ENCODE results near the gene KLF17. TPM values are rescaled to one million over a fixed set of nuclear protein-coding genes. Genes with fewer than 3 reads are reported as not detected.

KLF17 gene
- total and polyA plus RNA-seq, 2 of the 8 experiments (the other 6 are each of a cell fraction or from before 2014, with no cell fraction given): not detected

- Histone ChIP-seq H4K5ac (ENCODE audit: insufficient read length, low read depth, low read length) (no peak overlapping the region), H3K79me1 (ENCODE audit: low read depth, low read length) (no peaks in the 10 kb centered on the region), H3K23ac (ENCODE audit: insufficient read length) (no peak overlapping the region), H3K27me3 (replicated peaks in 1 of 4; ENCODE audit: control insufficient read depth in 3 of 4, extremely low read depth in 1 of 4, insufficient read depth in 3 of 4, low read length in 3 of 4) (no peaks in the 10 kb centered on the region; a peak in 1 of 7 replicates), H3K56ac (replicated peaks; ENCODE audit: insufficient read length, low read depth, low read length) (no peak overlapping the region), H4K91ac (replicated peaks; ENCODE audit: insufficient read length, low read length) (no peak overlapping the region), H2BK15ac (ENCODE audit: low read length) (no peak overlapping the region), H3K27ac (ENCODE audit: low read depth, low read length) (no peak overlapping the region), H2BK5ac (ENCODE audit: low read depth, low read length) (no peak overlapping the region), H2AFZ (ENCODE audit: low read length) (no peak overlapping the region), H3K4me2 (ENCODE audit: insufficient read depth in 1 of 2, low read depth in 2 of 2, low read length in 2 of 2) (no peak overlapping the region), H3K4ac (replicated peaks; ENCODE audit: insufficient read length, low read depth, low read length) (no peak overlapping the region), H2BK20ac (ENCODE audit: low read length) (no peak overlapping the region), H3K18ac (ENCODE audit: extremely low read depth, low read length) (no peak overlapping the region), H3K4me3 (ENCODE audit: extremely low read depth in 1 of 4, insufficient read depth in 2 of 4, low read depth in 3 of 4, low read length in 4 of 4) (no peak overlapping the region), H3K79me2 (ENCODE audit: control insufficient read depth in 1 of 2, insufficient read depth in 2 of 2, low read length in 2 of 2) (no peaks in the 10 kb centered on the region), H2BK12ac (ENCODE audit: low read depth, low read length) (no peak overlapping the region), H3K4me1 (replicated peaks in 1 of 4; ENCODE audit: control insufficient read depth in 3 of 4, insufficient read depth in 4 of 4, low read length in 3 of 4) (no peaks in the 10 kb centered on the region), H4K20me1 (replicated peaks in 1 of 2; ENCODE audit: control insufficient read depth in 1 of 2, insufficient read depth in 2 of 2, low read length in 2 of 2) (no peaks in the 10 kb centered on the region), H3K36me3 (ENCODE audit: control insufficient read depth in 2 of 4, insufficient read depth in 4 of 4, low read length in 3 of 4) (no peaks in the 10 kb centered on the region), H4K8ac (ENCODE audit: extremely low read depth, insufficient read depth, low read length) (no peak overlapping the region), H3K23me2 (ENCODE audit: low read depth, low read length) (no peaks in the 10 kb centered on the region), H2BK120ac (replicated peaks; ENCODE audit: low read depth, low read length) (no peak overlapping the region), H2AK5ac (ENCODE audit: low read depth, low read length) (no peak overlapping the region), H3K9ac (replicated peaks in 1 of 4; ENCODE audit: extremely low read depth in 1 of 4, low read depth in 3 of 4, low read length in 3 of 4) (no peak overlapping the region), H3K14ac (ENCODE audit: insufficient read length) (no peak overlapping the region), H3K9me3 (ENCODE audit: insufficient read depth in 2 of 2, low read depth in 1 of 2, low read length in 1 of 2) (no peaks in the 10 kb centered on the region)
- 83% methylated on average over 7 of the region's 9 CpGs; no CpG with 5 or more reads in 1 of the 2 experiments for WGBS, 2 experiments (ENCODE audit: extremely low coverage in 1 of 2, insufficient coverage in 1 of 2, insufficient read length in 1 of 2, insufficient replicate concordance in 2 of 2, low coverage in 1 of 2, low lambda C conversion rate in 2 of 2, missing lambda C conversion rate in 1 of 2)
- CTCF ChIA-PET (ENCODE audit: partially characterized antibody): interaction anchor here (1.2 kb wide), 2 partner anchors 9 to 495 kb away, joined by 3 to 5 read pairs; no protein-coding TSS in a partner anchor
- FAIRE-seq (no peak), DNase-seq (ENCODE audit: low read depth in 1 of 2, low spot score in 2 of 2) (no peak)
- POLR2A ChIA-PET (ENCODE audit: partially characterized antibody): no interaction called here
- TF ChIP-seq FOSL1 (IDR thresholded peaks at IDR 0.05; ENCODE audit: insufficient read depth, low read depth, low read length) (no peak), PHF8 (conservative IDR thresholded peaks at IDR 0.05; ENCODE audit: low read depth, low read length) (no peak), NRF1 (IDR thresholded peaks at IDR 0.05; ENCODE audit: low read depth, low read length) (no peak), ZNF274 (IDR thresholded peaks at IDR 0.05; ENCODE audit: borderline replicate concordance, extremely low read depth, low read length) (no peak), USF2 (IDR thresholded peaks at IDR 0.05; ENCODE audit: low read length) (no peak)
Measured at GRCh38 chr1:44100183-44100868, 18.3 kb upstream of the KLF17 start.

Measured in H1 (cell line).